GM12872 (cell line): ENCODE results near the gene NECAP2.

Source experiments
- TF ChIP-seq, protein P1 (sequence below): IDR thresholded peaks from 3 replicates; pipeline ENCODE4 v1.5.1; 2011; ENCODE audit warnings: low read depth, mild to moderate bottlenecking, low read length, moderate library complexity; ENCODE audit not compliant: insufficient read depth

The NECAP2 gene

GRCh38 chr1:16450863-16451481 is 10.4 kb downstream of the NECAP2 start:
- TF ChIP-seq, protein P1, sequence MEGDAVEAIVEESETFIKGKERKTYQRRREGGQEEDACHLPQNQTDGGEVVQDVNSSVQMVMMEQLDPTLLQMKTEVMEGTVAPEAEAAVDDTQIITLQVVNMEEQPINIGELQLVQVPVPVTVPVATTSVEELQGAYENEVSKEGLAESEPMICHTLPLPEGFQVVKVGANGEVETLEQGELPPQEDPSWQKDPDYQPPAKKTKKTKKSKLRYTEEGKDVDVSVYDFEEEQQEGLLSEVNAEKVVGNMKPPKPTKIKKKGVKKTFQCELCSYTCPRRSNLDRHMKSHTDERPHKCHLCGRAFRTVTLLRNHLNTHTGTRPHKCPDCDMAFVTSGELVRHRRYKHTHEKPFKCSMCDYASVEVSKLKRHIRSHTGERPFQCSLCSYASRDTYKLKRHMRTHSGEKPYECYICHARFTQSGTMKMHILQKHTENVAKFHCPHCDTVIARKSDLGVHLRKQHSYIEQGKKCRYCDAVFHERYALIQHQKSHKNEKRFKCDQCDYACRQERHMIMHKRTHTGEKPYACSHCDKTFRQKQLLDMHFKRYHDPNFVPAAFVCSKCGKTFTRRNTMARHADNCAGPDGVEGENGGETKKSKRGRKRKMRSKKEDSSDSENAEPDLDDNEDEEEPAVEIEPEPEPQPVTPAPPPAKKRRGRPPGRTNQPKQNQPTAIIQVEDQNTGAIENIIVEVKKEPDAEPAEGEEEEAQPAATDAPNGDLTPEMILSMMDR = no peak

DNA sequence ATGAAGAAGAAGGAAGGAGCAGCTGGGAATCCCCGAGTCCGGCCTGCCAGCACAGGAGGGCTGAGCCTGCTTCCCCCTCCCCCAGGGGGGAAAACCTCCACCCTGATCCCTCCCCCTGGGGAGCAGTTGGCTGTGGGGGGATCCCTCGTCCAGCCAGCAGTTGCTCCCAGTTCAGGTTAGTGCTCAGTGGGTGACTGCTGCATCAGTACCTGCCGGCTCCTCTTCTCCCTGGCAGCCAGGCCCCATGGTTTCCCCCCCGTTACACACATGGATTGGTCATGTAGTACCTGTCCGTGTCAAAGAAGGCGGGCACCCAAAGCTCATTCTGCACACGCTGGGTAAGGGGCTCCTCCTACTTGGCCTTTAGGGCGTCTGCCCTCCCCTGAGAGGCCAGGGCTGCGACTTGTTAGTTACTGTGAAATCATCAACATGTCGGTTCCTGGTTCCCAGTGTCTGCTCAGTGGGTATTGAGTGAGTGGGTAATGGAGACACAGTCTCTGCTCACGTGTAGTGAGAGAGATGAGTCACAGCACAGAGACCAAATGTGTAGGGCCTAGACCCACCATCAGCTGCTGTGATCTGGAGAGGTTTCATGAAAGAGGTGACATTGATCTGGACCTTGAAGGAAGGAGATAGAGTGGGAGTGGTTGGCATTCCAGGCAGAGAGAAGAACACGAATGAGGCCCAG is 11.5 kb downstream of the NECAP2 start:
- TF ChIP-seq, protein P1 = no peak

- TF ChIP-seq, protein P1 = no peak
Observed at GRCh38 chr1:16458831-16459230, 18.3 kb downstream of the NECAP2 start.

DNA sequence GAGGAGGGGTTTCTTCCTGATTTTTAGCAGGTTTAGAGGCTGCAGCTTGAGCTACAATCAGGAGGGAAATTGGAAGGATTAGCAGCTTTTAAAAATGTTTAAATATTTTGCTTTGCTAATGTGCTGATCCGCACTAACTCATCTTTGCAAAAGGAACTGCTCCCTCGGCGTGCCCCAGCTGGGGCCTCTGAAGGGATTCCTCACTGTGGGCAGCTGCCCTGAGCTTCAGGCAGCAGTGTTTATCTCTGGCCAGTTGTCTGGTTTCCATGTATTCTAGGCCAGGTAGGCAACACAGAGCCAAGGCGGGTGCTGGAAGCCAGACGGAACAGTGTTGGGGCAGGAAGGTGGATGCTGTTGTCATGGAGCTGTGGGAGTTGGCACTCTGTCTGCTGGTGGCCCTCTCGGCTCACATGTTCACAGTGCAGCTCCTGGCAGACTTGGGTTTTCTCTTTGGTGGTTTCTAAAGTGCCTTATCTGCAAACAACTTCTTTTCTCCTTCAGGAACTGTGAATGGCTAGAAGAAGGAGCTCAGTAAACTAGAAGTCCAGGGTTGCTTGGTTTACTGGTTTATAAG is 18.9 kb downstream of the NECAP2 start:
- TF ChIP-seq, protein P1 = no peak

- TF ChIP-seq, protein P1 = no peak
Observed at GRCh38 chr1:16461681-16462080, 21.2 kb downstream of the NECAP2 start.

DNA sequence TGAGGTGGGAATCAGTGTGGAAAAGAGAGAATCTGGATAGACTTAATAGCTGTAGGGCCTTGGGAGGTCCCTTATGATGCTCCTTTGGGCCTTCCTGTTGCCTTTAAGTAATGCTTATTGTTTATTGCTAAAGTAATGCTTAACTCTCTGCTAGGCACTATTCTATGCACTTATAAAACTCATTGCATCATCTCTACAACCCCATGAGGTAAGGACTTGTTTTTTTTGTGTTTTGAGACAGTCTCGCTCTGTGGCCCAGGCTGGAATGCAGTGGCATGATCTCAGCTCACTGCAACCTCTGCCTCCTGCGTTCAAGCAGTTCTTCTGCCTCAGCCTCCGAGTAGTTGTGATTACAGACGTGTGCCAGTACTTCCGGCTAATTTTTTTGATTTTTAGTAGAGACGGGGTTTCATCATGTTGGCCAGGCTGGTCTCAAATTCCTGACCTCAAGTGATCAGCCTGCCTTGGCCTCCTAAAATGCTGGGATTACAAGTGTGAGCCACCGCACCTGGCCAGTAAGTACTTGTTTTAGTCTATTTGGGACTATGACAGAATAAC is 22.3 kb downstream of the NECAP2 start:
- TF ChIP-seq, protein P1 = no peak

- TF ChIP-seq, protein P1 = no peak
Observed at GRCh38 chr1:16464917-16465625, 24.5 kb downstream of the NECAP2 start.
